Skeletal muscle cell (primary cell): ENCODE results near the gene PRKG1.
"Not testable (repeated sequence)": the region's sequence is repeated elsewhere in the genome, so short reads cannot be mapped to it uniquely, and the experiment has no call there.

Experiments used
- DNase-seq: peaks from one replicate; pipeline ENCODE4 v3.0.0-alpha.2; 2010; ENCODE audit warnings: low read depth
- H3K4me3 ChIP-seq: 2 replicates; pipeline ENCODE4 v1.5.1; 2011; ENCODE audit warnings: low read depth, mild to moderate bottlenecking, control low read depth, low read length, moderate library complexity

PRKG1 gene

GRCh38 chr10:51433949-51434475 lies 359.7 kb downstream of the PRKG1 start:
- DNase-seq: no peak
- no peak overlapping the region for H3K4me3 ChIP-seq

- no peak for DNase-seq
- H3K4me3 ChIP-seq: no peak overlapping the region
These were observed 362.5 kb downstream of the PRKG1 start for GRCh38 chr10:51436805-51437204.

- no peak overlapping the region for H3K4me3 ChIP-seq
- no peak for DNase-seq
These were observed 365.4 kb downstream of the PRKG1 start for GRCh38 chr10:51439645-51440044.

GRCh38 chr10:51445588-51445987 lies 371.3 kb downstream of the PRKG1 start:
- no peak overlapping the region for H3K4me3 ChIP-seq
- DNase-seq: no peak

GRCh38 chr10:51447119-51447518 lies 372.8 kb downstream of the PRKG1 start:
- no peak for DNase-seq
- no peak overlapping the region for H3K4me3 ChIP-seq

- H3K4me3 ChIP-seq, DNase-seq: not testable (repeated sequence)
These were observed 381.5 kb downstream of the PRKG1 start for GRCh38 chr10:51455762-51456161.

GRCh38 chr10:51459476-51459875 lies 385.2 kb downstream of the PRKG1 start:
- H3K4me3 ChIP-seq: no peak overlapping the region
- no peak for DNase-seq

- DNase-seq: no peak
- H3K4me3 ChIP-seq: no peak overlapping the region
These were observed 387.9 kb downstream of the PRKG1 start for GRCh38 chr10:51462076-51462779.

- no peak for DNase-seq
- no peak overlapping the region for H3K4me3 ChIP-seq
These were observed 394.1 kb downstream of the PRKG1 start for GRCh38 chr10:51468424-51468823.

GRCh38 chr10:51469686-51470085 lies 395.4 kb downstream of the PRKG1 start:
- no peak overlapping the region for H3K4me3 ChIP-seq
- no peak for DNase-seq

- H3K4me3 ChIP-seq: no peak overlapping the region
- DNase-seq: no peak
These were observed 397.0 kb downstream of the PRKG1 start for GRCh38 chr10:51471271-51471670.

- no peak for DNase-seq
- no peak overlapping the region for H3K4me3 ChIP-seq
These were observed 397.9 kb downstream of the PRKG1 start for GRCh38 chr10:51472154-51472553.

- no peak for DNase-seq
- no peak overlapping the region for H3K4me3 ChIP-seq
These were observed 405.4 kb downstream of the PRKG1 start for GRCh38 chr10:51479711-51480110.

- no peak for DNase-seq
- no peak overlapping the region for H3K4me3 ChIP-seq
These were observed 411.4 kb downstream of the PRKG1 start for GRCh38 chr10:51485668-51486067.

GRCh38 chr10:51487576-51487975 lies 413.3 kb downstream of the PRKG1 start:
- H3K4me3 ChIP-seq: no peak overlapping the region
- no peak for DNase-seq

- no peak for DNase-seq
- no peak overlapping the region for H3K4me3 ChIP-seq
These were observed 414.6 kb downstream of the PRKG1 start for GRCh38 chr10:51488766-51489408.

GRCh38 chr10:51498424-51498823 lies 424.1 kb downstream of the PRKG1 start:
- H3K4me3 ChIP-seq: no peak overlapping the region
- no peak for DNase-seq

- no peak for DNase-seq
- no peak overlapping the region for H3K4me3 ChIP-seq
These were observed 427.1 kb downstream of the PRKG1 start for GRCh38 chr10:51501396-51501795.

GRCh38 chr10:51502124-51502523 lies 427.8 kb downstream of the PRKG1 start:
- H3K4me3 ChIP-seq: no peak overlapping the region
- DNase-seq: no peak

GRCh38 chr10:51503378-51503777 lies 429.1 kb downstream of the PRKG1 start:
- DNase-seq: no peak
- H3K4me3 ChIP-seq: no peak overlapping the region

GRCh38 chr10:51507476-51507875 lies 433.2 kb downstream of the PRKG1 start:
- no peak overlapping the region for H3K4me3 ChIP-seq
- no peak for DNase-seq
